ENCODE measurements around the gene FBXW11.
A peak's percentile ranks its signal among the peaks of the same experiment; 100 is the strongest.

The FBXW11 gene

DNA sequence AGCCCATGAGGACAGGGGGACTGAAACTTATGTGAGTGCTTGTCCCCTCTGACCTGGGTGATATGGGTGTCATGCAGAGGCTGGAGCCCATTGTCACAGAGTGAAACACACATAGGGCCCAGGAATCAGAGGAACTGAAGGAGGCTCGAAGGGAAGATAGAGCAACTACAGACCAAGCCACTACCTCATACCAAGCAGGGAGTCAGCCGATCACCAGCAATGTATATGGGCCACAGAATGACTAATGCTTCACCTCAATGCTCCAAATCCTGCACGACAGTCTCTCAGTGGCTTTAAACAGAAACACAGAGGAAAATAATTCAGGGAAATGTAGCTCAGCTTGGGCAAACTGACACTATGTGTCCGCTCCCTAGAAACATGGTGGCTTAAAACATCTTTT is 8.9 kb upstream of the FBXW11 start:
- no peak for DNase-seq

- DNase-seq = no peak
These were observed 3.8 kb upstream of the FBXW11 start for GRCh38 chr5:172010278-172010677.

- no peak for DNase-seq
These were observed 3.3 kb upstream of the FBXW11 start for GRCh38 chr5:172009536-172010270.

DNA sequence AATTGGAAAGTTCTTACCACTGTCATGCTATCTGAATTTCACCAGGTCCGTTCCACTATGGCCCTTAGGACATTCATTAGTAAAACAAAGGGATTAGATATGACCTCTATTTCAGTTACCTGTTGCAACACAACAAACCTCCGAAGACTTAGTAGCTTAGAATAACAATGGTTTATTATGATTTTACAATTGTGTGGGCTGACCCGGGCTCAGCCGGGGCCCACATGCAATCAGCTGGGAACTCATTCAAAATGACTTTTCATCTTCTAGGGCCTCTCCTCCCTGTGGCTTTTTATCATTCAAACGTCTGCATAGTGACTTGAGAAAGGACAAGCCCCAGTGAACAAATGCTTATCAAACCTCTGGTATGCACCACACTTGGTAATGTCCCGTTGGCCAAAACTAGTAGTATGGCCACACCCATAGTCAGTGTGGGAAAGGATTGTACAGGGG is 2.3 kb upstream of the FBXW11 start:
- DNase-seq = no peak

DNA sequence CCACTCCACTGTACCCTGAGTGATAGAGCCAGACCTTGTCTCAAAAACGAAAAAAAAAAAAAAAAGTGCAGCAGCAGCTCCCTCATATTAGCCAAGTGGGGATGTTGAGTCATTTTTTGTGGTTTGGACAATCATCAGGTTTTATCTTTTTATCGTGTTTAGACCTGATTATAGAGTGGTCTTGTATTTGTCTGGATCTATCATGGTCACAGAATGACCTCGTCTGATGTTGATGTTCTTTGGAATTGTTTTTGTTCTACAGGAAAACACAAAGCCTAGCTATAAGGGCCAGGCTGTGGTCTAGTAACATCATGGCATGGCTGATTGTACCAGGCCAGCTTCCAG is 1.6 kb upstream of the FBXW11 start:
- DNase-seq = no peak

GRCh38 chr5:172007175-172008110 is 1.0 kb upstream of the FBXW11 start:
- DNase-seq = no peak

DNA sequence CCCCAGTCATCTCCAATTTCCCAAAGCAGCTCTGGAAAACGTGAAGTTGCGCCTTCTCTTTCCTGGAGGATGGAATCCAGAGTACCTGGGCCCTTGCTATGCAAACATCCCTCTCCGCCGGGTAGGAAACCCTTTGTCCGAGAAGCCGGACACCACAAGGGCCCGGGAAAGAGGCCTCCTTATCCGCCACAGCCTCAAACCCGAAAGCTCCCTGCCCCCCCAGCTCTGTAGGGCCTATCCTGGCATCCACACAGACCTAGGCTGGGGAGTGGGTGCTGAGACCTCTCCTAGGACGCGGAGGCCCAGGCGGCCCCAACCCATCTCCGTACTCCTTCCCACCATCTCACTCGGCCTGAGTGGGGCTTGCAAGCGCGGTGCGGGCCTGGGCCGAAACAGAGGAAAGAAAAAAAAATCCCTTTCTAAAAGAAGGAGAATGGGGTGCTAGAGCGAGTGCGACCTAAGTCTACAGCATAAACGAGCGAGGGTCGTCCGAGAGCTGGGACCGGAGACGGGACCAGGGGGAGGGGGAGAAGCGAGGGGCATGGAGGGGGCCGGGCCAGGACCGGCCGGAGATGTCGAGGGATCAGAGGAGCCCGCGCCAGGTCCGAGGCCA is 624 bp downstream of the FBXW11 start:
- no peak for DNase-seq

- no peak for DNase-seq
These were observed 1.6 kb downstream of the FBXW11 start for GRCh38 chr5:172004824-172005237.

DNA sequence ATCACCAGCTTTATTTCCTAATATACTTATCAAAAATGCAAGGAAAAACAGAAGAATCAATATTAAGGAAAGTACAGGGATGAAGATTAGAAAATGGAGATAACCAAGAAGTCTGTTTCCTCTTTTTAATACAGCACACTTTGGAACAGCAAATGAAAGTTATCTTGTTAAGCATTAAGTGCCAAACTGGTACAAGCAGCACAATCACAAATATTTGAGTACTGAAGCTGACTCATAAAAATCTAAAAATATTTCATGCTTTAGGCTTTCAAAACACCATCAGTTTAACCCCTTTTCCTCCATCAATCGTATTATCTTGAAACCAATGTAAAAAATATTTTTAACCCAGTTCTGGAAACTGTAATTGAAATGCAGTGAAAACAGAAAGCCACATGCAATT is 2.7 kb downstream of the FBXW11 start:
- no peak for DNase-seq

- no peak for DNase-seq
These were observed 3.5 kb downstream of the FBXW11 start for GRCh38 chr5:172002840-172003512.

DNA sequence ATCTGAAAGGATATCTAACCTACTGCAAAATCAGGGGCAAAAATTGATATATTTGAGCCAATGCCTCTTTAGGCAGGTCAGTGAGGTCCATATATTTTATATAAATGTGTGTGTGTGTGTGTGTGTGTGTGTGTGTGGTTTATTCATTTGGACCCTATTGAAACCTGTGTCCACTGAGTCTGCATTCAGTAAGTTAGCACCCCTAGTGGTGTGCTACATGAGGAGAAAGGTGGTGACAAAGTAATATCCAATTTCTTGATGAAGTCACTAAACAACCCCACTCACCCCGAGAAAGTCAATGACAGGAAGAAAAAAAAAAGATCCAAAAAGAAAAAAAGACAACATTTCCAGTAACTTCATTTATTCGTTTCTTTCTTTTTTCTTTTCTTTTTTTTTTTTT is 4.1 kb downstream of the FBXW11 start:
- no peak for DNase-seq

GRCh38 chr5:171999877-172000276 is 6.6 kb downstream of the FBXW11 start:
- DNase-seq = no peak

- no peak for DNase-seq
These were observed 7.3 kb downstream of the FBXW11 start for GRCh38 chr5:171999100-171999499.

- no peak for DNase-seq
These were observed 9.4 kb downstream of the FBXW11 start for GRCh38 chr5:171997011-171997410.

DNA sequence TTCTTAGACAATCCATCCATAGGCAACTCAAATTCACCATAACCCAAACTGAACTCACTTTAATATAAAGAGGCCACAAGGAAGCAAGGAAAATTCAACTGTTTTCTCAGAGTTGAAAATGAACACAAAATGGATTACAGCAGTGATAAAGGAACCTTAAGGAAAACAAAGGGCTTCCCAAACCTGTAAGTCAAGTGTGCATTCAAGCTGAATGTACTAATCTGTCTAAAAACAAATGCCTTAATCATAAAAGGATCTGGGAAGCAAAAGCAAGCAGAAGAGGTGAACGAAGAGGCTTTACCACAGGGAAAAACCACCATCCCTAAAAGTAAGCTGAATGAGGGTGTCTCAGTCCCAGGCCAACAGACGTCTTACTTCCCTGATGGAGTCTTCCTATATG is 13.6 kb downstream of the FBXW11 start:
- DNase-seq = no peak

DNA sequence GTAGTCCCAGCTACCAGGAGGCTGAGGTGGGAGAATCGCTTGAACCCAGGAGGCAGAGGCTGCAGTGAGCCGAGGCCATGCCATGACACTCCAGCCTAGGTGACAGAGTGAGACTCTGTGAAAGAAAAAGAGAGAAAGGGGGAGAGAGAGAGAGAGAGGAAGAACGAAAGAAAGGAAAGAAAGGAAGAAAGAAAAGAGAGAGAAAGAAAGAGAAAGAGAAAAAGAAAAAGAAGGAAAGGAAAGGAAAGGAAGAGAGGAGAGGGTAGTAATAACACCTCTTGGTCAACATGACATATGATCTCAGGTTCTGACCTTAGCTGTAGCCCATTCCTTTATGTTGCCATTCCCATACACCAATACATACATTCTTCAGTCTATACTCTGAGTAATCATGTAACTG is 14.1 kb downstream of the FBXW11 start:
- DNase-seq = no peak

DNA sequence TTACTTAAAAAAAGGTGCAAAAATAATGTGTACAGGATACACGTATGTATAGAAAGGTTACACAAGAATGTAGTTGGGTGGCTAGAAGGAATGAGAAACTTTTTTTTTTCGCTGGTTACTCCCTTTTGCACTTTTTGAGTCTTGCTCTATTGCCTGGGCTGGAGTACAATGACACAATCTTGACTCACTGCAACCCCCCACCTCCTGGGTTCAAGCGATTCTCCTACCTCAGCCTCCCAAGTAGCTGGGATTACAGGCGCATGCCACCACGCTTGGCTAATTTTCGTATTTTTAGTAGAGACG is 15.8 kb downstream of the FBXW11 start:
- no peak for DNase-seq

GRCh38 chr5:171989946-171990712 is 16.3 kb downstream of the FBXW11 start:
- no peak for DNase-seq

- DNase-seq = no peak
These were observed 17.2 kb downstream of the FBXW11 start for GRCh38 chr5:171989276-171989675.

- no peak for DNase-seq
These were observed 19.7 kb downstream of the FBXW11 start for GRCh38 chr5:171986772-171987171.

DNA sequence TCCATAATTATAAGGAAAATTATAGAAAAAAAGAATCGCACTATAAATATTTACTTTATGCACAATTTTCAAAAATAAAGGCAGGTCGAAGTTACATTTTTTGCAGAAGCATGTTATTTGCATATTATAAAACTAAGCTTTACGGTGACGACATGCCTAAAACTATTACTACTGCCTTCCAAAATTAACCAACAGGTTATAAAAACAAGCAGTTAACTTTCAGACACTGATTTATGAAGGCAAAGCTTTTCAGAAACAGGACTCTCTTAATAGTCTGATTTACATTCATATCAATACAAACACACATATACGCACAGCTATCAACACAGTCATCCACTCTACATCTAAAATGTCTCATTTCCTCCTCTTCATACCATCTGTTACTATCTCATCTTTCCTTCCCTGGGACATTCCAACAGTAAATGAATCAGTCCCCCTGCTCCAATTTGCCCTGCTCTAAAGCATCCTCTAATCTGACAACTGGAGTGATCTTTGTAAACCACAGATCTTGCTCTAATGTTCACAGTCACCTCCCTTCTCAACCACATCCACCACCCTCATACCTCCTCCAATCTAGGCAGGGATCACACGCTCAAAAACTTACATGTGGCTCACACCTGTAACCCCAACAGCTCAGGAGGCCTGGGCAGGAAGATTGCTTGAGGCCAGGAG is 21.6 kb downstream of the FBXW11 start:
- DNase-seq = peak; percentile 13

DNA sequence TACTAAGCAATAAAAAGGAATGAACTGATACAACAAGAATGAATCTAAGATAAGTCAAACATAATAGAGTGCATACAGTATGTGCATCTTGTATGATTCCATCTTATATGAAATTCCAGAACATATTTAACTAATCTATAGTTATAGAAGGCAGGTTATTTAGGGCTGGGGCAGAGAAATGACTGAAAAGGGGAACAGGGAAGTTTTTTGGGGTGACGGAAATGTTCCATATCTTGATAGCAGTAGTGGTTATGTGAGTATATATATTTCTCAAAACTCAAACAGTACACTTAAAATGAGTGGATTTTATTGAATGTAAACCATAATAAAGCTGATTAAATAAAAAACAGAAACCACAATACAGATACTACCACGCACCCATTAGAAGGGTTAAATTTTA is 24.6 kb downstream of the FBXW11 start:
- DNase-seq = no peak

Data from CD4-positive, alpha-beta T cell treated with Interferon gamma for 1 hour (primary cell).